GM19438 (cell line): ENCODE results near the gene BRSK2.

Experiments
- ATAC-seq: cut with Tn5 transposase; IDR thresholded peaks from one replicate; pipeline ENCODE4 v1.9.1; 2021; ENCODE audit warnings: low read depth; ENCODE audit not compliant: unreplicated experiment

BRSK2 gene

DNA sequence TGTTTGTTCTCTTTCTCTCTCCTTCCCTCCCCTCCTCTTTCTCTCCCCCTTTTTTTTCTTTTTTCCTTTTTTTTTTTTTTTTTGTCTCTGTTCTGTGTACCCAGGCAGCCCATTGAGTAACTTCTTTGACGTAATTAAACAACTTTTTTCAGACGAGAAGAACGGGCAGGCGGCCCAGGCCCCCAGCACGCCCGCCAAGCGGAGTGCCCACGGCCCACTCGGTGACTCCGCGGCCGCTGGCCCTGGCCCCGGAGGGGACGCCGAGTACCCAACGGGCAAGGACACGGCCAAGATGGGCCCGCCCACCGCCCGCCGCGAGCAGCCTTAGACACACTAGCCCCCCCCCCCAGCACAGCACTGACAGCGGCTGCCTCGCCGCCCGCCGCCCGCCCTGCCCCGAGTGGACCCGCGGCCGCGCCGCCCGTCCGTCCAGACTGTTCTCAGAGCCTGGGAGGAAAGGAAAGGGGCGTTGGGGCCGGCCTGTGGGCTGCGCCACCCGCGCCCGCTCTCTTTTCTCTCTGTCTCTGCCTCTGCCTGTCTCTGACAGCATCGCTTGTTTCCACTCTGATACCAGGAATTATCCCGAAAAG, 70.8 kb downstream of the BRSK2 start:
- ATAC-seq, result no peak

DNA sequence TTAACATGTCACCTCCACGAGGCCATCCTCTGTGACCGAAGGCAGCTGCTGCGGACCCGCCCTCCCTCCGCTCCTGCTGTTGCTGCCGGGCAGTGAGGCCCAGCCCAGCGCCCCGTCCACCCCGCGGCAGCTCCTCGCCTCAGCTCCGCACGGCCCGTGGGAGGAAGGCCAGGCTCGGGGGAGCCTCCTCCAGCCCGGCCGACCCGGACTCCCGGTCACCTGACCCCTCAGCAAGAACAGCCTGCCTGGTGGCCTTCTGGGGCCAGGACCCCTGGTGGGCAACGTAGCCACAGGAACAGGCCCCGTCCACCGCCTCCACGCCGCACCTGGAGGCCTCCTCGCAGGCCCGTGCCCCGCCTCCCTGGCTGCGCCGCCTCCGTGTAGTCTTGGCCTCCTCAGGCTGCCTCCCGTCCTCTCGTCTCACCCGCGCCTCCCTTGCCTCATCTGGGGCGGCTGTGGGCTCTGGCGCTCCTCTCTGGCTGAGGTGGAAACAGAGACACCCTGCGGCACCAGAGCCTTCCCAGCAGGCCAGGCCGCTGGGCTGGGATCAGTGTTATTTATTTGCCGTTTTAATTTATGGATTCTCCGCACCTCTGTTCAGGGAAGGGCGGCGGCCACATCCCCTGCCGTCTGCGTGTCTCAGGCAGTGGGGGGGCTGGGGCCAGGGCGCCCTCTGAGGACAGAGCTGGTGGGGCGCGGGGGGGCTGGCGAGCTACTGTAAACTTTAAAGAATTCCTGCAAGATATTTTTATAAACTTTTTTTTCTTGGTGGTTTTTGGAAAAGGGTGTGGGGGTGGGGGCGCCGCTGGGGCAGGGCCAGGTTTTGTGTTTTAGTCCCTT, 71.5 kb downstream of the BRSK2 start:
- ATAC-seq, result no peak

DNA sequence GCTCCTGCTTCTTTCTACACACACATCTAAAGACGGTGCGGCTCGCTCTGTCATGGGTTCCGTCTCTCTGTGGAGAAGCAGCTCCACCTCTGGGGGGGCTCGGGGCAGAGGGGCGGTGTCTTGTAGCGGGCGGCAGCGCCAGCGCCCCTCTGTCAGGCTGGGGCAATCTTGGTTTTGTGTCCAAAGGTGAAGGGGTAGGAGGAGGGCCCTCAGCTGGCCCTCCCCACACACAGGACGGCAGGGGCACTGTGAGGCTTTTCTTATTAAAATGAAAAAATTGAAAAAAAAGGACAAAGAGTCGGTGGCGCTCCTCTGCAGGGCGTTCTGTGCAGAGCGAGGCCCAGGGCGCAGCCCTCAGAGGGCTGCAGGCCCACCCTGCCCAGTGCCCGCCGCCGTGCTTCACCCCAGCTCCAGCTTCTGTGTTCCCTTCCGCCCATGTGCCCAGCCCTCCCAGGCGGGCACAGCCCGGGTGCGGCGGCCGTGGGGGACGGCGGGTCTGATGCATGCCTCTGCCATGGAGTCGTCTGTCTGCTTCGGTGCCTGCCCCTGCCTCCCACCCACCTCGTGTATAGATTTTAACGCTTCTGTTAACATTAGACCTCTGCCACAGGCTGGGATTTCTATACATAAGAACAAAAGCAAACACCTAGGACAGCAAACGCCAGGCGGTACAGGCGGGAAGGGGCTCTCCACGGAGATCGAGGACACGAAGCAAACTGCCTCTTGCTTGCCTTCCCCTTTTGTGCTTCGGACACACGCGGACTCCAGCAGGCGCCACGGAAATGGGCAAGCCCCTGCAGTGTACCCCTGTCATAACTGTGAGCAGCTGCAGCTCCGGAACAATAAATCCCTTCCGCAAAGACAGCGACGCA, 72.3 kb downstream of the BRSK2 start:
- ATAC-seq, result no peak

DNA sequence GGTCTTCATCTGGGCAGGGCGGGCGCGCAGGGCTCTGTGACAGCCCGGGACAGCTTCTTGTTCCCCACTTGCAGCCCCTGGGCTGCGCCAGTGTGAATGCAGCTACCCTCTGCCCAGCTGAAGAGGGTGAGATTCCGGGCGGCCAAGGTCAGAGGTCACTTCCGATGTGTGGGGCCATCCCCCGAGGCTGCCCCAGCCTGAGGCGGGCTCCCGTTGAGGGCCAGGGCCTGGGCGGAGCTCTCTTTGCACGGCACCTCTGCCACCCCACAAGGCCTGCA, 72.9 kb downstream of the BRSK2 start:
- ATAC-seq, result no peak

DNA sequence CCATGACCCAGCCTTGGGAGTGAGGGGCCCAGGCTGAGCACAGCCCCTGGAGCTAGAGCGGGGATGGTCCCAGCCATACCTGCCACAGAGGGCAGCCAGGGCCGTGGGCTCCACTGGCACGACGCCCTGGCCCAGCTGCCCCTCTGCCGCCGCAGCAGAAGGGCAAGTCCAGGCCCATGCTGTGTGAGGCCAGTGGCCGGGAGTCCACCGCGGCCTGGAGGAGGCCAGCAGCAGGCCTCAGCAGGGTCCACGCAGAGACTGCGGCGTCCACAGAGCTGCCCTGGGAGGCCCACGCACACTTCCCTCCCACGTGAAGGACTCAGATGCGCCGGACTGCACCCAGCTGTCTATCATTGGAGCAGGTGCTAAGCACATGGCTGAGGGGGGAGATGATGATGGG, 73.3 kb downstream of the BRSK2 start:
- ATAC-seq, result no peak

DNA sequence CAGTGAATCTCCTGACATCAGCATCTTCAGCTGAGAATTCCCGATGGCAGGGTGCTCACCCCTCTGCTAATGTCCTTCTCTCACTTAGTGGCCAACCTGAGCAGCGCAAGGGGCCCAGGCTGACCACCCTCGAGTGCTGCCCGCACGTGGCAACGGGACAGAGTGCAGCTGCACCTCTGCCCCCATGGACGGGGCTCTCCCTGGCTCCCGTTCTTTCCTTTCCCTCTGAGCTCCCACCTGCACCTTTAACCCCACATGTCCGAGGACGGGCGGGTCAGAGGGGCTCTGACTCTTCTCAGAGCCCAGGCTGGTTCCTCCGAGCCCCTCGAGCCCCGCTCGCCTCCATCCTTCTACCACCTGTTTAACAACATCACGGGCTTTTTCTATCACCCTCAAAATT, 77.0 kb downstream of the BRSK2 start:
- no peak for ATAC-seq

DNA sequence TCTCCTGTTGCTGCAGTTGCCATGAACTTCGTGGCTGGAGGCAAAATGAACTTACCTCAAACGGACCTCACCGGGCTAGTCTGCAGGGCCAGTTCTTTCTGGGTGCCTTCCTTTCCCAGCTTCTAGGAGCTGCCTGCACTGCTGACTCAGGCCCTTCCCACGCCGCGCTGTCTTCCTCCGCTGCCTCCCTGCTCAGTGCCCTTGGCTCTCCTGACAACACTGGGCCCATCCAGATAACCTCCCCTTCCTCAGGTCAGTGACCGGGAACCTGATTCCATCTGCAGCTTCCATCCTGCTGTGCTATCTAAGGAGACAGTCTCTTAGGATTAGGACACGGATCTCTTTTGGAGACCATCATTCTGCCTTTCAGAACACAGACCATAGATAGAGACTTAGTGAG, 77.5 kb downstream of the BRSK2 start:
- ATAC-seq, result no peak

DNA sequence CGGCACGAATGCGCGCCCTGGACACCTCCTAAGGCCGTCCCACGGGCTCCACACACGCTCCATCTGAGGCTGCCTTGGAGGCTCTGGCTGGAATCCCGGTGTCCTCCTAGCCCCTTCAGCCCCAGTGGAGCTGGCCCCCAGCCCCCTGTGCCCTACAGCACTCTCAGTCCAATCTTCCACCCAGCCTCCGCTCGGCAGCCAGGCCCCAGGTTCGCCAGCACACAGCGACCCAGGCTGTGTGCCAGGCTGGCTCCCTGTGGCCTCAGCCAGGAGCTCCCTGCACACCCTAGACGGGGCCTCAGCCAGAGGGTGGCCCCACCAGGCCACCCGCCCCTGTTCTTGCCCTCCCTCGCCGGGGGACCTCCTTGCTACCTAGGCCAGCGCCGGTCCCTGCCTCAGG, 78.3 kb downstream of the BRSK2 start:
- no peak for ATAC-seq

DNA sequence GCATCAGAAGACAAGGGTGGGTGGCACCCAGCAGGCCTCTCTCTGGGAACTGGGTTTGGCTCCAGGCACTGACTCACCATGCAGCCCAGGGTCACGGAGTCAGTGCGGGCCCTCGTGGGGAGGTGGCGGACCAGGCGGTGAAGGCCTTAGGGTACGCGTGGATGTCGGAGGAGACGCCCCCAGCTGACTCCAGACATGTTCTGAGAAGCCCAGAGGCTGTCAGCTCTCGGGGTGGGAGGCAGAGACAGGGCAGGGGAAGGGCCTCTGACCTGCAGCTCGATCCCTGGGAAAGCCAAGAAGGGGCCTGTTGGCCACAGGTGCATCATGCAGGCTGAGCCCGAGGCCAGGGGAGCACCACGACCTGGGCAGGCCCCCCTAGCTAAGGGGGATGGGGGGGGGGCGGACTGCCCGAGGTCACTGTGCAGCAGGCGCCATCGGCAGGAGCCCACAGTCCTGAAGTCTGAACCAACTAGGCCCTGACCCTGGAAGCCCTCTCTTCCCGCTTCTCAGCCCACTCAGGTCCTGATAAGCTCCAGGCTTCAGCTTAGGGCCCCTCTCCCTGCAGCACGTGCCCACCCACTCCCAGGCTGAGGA, 78.8 kb downstream of the BRSK2 start:
- ATAC-seq, result no peak

DNA sequence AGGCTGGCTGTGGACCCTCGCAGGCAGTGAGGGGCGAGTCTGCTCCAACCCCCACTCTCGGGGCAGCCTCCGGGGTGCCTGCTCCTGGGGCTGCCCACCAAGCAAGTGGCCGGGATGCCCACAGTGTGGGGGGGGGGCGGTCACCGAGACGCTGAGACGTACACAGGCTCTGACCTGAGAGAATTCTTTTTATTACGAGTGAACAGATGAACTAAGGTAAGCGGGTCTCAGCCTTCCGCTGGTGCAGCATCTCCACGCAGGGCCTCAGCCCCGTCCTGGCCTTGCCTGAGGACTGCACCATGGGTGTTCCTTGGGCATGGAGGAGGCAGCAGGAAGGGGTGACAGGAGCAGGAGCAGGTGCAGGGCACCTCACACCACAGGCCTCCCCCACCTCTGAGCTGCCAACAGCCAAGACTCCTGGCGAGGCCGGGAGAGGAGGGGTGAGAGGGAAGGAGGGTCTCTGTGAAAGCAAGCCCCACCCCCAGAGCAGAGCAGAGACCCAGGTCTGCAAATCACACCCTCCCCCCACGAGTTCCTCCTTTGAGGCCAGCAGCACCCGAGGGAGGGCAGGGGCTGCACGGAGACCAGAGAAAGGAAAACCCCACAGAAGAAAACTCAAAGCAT, 79.7 kb downstream of the BRSK2 start:
- no peak for ATAC-seq

DNA sequence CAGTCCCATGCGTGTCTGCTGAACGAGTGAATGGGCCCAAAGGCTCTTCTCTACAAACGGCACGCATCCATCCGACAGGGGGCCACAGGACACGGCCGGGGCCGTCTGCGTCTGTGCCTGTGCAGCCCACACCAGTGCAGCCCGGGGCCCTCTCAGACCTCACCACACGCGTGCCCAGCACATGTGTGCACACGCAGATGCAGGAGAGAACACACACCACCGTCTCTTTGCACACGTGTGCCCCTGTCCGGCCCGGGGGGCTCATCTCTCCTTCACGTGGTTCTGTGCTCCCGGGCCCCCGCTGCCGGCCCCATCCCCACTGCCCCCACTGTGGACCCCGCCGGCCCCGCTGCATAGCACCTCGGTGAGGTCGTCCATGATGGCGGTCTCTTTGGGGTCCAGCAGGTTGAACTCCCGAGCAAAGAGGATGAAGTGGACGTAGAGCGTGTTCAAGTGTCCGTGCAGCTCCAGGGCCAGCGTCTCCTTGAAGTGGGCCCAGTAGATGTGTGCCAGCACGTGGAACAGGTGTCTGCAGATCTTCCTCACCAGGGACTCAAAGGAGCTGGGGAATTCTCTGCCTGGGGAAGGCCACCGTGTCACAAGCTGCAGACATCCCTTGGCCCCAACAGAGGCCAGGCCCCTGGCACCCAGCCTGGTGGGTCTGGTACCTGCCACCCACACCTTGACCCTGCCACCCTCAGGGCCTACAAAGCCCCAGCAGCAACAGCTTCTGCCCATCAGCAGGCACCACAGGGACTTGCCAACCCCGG, 80.4 kb downstream of the BRSK2 start:
- ATAC-seq, result no peak

DNA sequence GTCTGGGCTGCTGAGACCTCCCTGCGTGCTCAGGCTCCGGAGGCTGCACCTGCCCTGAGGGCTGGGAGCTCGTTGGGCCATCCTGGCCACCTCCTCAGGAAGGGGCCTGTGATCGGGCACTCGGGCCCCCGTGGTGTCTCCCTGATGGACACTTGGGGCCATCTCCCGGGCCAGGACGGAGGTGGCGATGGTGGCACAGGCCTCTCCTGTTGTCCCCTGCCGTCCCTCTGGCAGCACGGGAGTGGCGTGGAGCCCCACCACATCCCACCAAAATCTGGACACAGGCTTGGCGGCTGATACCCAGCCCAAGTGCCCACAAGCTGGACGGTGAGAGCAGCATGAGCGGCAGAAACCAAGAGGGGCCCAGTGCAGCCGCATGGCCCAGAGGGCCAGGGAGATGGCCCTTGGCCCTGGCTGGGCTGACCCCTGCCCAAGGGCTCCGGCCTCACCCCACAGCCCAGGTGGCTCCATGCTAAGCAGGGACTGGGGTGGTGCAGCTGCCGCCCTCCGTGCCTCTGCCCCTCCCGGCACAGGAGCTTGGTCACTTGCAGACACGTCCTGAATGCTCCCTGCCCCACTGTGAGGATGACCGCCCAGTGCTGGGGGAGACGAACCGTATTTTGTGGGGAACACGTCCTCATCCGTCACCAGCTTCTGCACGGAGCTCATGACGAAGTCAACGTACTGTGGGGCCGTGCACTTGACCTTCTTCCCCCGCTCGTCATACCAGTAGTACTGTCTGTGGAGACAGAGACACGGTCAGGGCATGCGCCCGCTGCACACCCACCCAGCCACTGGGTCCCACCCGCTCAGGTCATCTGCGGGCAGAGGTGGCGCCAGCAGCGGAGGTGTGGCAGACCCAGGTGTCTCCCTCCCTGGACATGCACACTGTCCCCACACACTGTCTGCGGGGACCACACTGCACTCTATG, 81.2 kb downstream of the BRSK2 start:
- no peak for ATAC-seq

DNA sequence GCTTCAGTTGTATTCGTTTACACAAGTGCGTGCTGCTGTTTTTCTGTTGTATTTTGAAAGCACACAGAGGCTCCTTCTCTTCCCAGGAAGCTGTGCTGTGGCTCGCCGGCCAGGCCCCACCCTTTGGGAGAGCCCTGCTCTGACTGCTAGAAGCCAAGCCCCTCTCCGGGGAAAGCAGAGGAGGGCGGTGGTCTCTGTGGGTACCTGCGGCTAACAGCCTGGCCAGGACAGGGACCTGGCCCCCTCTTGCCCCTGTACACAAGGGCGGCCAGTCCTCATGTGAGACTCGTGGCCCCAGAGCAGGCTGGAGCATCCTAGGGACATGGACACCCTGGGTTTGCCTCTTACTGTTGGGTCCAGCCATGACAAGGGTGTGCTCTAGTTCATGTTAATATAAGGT, 82.0 kb downstream of the BRSK2 start:
- no peak for ATAC-seq

DNA sequence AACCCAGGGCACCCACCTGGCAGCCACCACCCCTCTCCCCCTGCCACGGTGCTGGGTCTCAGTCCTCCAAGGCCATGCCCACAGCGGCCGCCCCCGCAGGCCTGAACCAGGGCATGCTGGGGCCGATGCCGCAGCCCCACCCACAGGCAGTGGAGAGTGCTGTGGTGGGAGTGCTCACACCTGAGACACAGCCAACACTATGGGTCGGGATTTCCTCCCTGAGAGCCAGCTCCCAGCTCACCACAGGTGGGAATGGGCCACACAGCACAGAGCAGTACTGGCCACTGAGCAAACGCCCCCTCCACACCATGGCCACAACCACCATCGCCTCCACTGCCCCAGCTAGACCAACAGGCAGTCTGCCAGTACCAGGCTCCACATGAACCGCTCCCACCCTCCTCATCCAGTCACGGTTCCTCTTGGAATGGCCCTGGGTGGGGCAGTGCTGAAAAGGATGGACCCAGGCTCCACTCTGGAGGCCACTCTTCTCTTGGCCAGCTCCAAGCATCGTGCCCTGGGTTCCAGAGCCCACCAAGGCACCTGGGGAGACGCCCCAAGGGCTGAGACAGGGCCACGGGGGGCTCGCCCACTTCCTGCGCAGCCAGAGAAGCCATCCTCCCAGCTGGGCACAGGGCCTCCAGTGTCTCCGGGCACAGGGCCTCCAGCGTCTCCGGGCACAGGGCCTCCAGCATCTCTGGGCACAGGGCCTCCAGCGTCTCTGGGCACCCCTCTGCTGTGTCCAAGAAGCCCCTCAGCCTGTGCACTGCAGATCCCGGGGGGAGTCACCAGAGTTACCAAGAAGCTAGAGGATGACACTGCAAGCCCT, 82.7 kb downstream of the BRSK2 start:
- no peak for ATAC-seq

DNA sequence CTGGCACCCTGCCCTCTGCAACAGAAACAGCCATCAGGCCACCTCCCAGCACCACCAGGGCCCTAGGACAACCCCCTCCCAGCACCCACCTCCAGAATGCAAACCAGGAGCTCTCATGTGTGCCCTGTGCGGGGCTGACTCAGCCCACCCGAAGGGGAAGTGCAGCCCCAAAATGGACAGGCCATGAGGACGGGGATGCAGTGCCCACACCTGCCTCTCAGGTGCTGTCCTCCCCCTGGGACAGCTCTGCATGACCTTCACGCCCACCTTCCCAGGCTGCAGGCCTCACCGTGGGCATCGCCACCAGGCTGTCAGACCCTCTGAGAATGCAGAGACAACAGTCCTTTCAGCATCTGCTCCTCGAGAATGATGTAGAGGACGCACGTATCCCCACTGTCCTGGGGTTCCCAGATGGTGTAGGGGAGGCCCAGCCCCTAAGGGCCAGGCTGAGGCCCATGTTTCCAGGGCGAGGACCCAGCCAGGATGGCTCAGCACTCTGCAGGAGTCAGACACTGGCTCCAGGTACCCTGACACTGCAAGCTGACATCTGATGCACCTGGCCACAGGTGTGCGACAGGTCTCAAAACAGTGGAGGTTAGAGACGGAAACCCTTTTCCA, 83.4 kb downstream of the BRSK2 start:
- no peak for ATAC-seq

DNA sequence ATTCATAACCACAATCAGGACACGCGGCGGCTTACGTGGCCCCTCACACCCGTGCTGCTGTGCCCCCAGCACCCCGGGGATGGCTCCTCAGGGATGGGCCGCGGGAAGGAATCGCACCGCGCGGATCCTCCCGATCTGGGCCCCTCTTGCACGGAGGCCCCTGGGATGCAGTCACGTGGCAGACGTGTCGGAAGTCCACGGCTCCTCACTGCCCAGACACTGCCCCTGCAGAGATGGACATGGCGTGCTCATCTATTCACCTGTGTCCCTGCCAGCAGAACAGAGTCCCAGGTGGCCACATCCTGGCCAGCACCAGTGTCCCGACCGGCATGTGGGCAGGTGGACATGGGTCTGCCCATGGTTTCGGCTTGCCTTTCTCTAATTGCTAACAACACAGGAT, 84.1 kb downstream of the BRSK2 start:
- no peak for ATAC-seq

DNA sequence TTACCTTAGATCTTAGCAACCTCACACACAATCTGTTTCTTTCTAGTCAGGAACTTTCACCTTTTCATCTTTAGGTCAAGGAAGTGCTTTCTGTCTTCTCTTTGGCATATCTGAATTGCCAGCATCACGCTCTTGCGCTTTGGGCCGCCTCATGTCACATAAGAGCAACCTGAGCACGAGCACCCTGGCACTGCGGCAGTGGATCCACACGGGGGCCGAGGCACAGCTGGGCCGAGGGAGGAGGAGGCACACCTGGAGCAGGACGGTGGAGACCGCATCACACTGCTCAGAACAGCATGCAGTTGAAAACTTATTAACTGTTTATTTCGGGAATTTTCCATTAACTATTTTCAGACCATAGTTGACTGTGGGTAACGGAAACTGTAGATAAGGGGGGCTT, 86.1 kb downstream of the BRSK2 start:
- ATAC-seq, result no peak
